ENCODE results near the gene TTC33.
A peak's percentile ranks its signal among the peaks of the same experiment; 100 is the strongest.

TTC33 gene

DNA sequence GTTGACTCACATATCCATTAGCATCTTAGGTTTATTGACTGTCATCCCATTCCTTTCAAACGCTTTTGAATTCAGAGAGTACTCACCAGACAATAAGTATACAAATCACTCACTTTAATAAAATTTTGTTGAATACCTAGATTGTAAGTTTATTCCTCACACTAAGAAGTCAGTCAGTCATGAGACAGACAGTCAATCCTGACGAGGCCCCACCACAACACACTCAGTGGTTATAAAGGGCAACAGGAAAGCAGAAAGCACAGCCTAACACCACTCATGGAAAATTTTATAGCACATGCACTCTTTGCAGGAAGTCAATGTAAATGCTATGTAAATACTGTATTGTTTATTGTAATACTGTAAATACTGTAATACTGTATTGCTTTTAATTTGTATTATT, 252.3 kb downstream of the TTC33 start:
- DNase-seq = peak; percentile 53

DNA sequence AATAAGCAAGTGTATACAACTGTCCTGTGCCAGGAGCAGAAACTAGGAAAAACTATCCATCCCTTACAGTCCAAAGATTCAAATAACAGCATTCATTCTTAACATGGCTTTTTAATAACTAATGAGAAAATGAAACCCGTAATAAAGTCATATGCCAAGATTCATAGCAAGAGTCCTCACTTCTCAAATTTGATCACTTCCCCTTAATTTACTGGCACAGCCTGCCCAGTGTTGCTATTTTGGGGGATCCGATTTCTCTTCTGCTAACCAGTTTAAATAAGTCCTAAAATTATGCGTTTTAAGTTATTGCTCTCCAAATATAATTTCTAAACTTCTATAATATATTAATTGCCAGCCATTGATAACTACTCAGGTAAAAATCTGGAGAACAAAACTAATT, 253.0 kb downstream of the TTC33 start:
- no peak for DNase-seq

DNA sequence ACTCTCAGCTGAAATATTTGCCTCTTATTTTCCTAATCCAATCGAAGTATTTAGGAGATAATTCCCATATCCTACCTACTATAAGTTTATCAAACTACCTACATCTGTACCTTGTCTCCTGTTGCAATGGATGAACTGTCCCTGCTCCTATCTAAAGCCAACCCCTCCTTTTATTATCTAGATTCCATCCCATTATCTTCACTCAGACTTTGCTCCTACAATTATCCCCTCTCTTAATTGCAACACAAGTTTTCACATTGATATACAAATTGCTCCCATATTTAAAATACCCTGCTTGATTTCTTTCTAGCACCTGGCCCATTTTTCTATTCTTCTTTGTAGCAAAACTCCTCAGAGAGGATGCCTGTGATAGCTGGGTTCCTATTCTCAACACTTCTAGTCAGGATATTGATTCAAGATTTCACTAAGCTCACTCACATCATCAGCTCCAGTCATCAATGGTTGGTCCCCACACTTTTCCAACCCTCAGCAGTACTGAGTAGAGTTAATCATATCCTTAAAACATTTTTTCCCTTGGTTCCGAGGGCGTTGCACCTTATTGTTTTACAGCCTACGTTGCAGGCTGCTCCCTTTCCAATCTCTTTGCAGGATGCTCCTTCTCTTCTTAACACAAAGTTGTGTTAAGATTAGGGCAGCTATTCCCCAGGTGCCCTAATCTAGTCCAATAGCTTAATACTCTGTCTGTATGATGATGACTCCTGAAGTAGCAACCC, 253.9 kb downstream of the TTC33 start:
- DNase-seq = no peak

DNA sequence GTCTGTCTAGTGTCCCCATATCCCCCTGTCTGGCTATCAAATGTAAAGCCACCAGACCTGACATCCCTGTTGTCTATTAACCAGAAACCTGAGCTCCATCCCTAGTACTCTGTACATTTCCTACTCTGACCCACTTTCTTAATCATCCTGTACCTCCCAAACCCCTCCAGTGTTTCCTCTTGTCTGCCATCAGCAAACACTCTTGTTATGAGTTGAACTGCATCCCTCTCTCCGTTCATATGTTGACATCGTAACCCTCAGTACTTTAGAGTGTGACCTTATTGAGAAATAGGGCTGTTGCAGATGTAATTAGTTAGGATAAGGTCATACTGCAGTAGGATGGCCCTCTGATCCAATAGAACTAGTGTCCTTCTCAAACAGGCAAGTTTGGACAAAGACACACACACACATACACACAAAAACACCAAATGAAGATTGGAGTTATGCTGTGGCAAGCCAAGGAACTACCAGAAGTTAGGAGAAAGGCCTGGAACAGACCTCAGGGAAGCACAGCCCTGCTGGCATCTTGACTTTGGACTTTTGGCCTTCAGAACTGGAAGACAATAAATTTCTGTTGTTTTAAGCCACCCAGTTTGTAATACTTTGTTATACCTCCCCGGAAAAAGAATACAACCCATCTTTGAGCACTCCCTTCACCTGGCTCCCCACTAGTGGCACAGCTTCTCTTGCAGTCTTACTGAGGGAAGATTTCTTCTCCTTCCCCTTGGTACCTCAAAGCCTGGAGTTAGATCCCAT, 256.1 kb downstream of the TTC33 start:
- DNase-seq = peak; percentile 68

DNA sequence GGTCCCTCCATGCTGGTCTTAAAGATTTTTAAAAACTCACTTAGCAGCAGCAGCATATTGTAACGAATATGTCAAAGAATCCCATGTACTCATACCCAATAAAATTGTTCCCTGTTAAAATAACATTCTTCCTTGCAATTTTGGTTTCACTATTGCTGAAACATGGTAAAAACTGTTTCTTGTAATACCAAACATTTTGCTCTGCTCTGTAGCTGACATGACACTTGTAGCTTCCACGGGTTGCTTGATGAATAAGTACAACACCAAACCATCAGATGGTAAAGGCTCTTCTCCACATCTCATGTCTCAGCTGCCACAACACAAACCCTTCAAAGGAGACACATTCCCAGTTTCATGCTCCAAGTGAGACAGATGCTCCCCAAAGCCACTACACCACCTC, 256.8 kb downstream of the TTC33 start:
- no peak for DNase-seq

DNA sequence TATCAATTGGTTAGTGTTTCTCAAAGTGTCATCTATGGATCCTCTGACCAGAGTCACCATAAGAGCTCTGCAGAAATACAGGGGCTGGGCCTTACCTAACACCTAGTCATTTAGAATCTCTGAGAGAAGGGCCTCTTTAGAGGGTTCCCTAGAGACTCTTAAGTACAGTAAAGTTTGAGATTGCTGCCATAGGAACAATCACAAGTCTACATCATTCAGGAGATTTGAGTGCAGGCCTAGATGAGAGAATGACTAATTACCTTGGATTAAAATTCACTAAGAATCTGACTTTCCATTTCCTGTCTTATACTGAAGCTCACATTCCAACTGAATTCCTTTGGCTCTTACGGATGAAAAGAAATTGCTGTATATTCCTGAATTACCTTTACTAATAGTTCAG, 258.2 kb downstream of the TTC33 start:
- DNase-seq = peak; percentile 68

DNA sequence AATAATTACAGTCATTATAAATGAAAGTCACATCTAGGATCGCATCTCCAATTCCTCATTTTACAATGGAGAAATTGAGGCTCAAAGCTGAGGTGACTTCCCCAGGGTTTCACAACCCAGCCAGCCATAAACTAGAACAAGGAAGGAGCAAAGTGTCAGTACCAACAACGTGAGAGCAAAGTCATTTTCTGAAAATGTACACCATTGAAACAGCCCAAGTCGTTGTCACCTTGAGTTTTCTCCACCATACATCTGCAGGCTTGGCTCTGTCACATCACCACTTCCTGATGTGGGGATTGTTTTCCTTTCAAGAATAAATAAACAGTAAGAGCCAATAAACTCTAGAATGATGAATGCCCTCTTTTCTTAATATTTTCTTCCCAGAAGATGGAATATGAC, 260.5 kb downstream of the TTC33 start:
- DNase-seq = peak; percentile 48

DNA sequence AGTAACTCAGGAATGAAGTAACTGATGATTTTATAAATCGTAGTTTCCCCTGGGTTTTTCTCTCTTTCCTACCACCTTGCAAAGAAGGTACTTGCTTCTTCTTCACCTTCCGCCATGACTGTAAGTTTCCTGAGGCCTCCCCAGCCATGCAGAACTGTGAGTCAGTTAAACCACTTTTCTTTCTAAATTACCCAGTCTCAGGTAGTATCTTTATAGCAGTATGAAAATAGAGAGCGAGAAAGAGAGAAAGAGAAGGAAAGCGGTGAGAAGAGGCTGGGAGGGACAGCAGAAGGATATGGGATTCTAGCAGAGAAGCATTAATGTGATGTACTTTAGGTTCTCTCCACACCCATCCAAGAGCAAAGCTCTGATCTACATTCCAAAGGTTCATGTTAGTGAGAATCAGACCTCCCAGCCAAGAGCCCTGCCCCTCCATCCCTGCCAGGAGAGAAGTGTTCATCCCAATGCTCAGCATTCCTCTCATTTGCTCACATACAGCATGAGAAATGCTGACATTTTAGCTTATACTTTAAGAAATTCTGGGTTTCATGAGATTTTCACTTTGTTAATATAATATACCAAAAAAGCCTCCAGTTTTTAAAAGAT, 261.0 kb downstream of the TTC33 start:
- no peak for DNase-seq

DNA sequence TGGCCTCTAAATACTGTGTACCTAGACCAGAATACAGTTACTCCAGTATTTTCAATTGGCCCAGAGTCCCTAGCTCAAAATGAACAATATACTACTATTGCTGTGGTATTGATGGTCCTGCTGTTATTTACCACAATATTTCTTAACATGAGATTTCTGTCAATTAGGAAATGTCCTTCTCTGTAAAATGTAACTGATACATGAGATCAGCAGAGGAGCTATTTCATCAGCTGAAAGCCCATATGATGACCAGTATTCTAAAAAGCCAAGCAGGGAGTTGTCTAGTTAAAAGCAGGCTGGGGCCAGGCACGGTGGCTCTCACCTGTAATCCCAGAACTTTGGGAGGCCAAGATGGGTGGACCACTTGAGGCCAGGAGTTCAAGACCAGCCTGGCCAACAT, 263.7 kb downstream of the TTC33 start:
- no peak for DNase-seq

DNA sequence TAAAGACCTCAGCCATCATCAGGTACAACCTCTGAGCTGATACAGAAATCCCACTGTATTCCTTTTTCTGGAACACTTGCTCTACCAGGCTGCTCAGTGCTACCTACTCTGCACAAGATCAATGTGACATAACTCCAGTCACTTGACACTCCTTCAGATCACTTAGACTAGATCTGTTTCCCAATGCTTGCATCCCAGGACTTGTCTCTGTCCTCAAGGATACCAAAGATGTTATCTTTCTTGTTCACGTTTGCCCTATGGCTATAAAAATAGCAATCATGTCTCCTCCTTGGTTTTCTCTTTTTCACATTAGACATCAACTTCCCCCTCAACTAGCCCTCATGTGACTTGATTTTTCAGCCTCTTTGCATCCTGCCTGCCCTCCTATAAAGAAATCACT, 264.1 kb downstream of the TTC33 start:
- no peak for DNase-seq

DNA sequence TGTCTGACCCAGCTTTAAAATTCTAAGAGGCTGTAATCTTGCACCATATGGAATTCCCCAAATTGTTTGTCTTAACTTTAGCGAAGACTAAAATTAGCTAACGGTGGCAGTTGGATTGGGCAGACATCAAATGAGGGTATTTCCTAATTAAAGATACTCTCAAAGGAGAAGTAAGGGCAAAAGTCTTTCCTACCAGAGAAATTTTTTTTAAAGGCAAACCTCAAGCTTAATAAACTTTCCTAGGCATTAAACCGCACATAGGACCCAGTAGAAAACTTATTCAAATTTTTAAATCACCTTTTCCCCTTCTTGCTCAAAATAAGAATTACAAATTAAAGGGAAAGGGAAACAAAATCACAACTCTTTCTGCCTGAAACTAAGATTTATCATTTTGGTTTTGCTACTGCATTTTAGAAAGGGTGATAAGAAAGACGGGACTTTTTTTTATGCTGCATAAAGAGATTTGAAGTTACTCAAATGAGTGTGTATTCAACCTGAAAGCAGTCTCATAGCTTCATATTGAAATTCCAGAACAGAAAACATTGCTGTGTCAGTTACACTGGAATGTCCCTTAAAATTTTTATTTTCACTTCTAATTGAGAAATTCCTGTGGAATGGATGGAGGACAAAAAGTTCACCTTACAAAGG, 265.2 kb downstream of the TTC33 start:
- peak; percentile 87 for DNase-seq

DNA sequence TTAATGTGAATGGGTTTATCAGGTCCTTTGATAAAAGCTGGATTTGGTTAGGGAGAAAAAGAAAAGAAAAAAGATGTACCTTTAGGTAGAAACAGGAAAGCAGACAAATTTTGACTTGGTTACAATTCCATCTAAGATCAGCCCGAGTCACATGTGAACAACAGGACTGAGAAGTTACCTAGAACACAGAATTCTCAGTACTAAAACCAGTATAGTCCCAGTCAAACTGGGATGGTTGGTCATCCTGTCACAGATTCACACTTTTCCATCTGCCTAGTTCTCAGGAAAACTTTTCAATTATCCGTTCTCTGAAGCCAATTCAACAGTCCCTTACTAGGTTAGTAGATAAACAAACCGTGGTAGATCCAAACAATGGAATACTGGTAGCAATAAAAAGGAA, 266.3 kb downstream of the TTC33 start:
- peak; percentile 75 for DNase-seq

DNA sequence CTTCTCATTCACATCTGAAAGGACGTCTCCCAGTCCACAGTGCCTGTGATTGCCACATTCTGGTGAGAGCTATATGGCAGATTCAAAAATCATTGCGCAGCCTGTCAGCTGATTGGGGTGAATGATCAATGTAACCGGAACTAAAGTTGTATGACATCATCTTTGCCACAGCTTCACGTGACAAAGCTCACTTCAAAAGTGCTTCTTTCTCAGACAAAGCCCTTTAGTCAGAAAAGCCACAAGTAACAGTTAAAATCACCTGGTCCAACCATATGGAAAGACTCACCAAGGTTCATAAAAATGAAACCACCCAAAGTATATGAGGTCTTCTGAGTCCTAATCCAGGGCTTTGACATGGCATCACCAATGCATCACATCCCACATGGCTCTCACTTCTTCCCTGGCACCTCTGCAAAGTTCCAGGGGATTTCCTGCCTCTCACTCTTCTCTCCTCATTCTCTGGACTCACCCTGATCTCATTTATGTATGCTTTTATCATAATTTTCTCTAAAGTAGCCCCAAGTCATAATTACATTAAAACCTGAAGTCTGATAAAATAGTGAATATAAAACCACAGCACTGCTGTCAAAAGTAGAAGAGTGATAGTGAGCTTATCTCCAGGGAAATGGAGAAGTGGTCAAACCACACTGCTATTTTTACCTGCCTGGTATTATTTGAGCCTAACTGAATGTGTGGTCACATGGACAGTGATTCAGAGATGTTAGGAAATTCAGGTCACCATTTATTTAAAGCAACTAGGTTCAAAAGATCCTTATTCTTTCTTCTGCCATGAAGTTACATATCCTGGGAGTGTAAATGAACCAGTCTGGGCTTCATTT, 269.1 kb downstream of the TTC33 start:
- peak; percentile 96 for DNase-seq

DNA sequence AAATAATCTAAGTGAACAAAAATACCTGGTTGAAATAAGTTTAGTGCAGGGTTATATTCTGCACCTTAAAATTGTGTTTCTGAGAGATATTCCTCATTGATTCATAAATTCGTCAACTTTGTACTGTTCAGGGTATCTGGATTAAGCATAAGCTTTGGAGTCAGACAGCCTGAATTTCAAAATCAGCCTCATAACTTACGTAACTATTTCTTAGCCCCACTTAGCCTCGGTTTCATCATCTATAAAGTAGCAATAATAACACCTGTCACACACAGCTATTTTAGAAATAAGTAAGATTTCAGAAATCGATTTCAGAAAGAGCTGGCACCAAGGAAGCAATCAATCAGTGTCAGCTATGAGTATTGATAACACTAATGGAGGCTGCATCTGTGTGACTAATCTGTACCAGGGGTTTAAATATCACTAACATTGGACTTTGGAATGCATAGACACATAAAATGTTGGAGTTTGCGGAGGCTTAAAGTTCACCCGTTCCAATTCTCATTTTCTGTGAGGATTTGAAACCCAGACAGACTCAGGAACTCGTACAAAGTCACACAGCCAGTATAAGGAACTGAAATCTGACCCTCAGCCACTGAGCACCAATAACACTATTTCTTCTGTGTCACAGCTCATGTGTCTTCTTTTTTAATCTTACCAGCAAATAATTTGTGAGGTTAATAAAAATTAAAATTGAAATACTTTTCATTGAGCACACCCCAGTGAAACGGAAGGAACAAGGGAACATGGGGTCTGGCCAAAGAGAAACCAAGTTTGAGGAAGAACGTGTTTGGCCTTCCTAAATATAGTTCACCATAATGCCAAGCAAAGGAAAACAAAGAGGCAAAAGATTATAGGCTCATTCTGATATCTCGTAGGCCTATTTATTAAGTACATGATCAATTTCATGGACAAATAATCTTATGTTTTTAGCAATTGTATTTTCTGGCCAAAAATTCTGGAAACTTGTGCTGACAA, 270.5 kb downstream of the TTC33 start:
- DNase-seq = no peak

DNA sequence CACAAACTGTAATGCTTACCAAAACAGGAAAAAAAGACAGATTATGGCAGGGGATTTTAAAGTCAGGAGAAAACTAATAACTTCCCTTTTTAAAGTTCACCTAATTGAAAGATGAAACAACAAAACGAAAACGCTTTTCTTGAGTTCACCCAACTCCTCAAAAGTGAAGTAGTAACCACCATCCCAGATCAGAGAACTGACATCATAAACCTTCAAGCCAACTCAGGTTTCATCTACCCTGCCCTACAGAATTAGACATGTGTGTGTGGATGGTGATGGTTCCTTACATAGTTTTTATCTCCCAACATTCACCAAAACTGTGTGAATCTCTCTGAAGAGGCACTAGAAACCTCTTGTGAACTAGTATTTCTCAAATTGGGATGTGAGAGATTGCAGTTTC, 271.3 kb downstream of the TTC33 start:
- peak; percentile 68 for DNase-seq

DNA sequence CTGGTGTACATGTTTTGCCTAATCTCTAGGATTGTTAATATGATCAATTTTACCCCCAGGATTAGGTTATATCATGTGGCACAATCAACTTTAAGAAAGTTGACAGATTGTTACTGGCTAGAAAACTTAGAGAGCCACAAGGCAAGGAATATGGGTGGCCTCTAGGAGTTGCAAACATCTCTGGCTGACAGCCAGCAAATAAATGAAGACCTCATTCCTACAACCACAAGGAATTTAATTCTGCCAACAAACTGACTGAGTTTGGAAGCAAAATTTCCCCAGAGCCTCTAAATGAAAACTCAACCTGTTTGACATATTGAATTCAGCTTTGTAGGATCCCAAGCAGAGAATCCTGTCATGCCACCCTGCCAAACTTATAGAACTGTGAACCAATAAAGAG, 272.4 kb downstream of the TTC33 start:
- no peak for DNase-seq

DNA sequence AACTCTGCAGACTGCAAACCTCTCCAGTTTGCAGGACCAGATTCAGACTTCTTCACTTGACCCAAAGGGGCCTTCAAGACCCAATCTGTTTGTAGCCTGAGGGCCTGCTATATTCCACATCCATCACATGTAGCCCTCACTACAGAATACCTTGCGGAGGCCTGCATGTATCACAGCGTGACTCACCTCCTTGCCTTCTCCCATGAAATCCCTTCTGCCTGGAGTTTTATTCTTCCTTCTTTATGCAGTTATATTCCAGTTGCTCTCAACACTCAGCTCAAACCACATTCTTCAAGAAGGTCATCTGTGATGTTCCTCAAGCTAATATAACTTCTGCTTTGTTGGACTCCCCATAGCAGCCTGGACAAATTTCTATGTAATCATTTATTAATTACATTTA, 274.5 kb downstream of the TTC33 start:
- DNase-seq = peak; percentile 43

DNA sequence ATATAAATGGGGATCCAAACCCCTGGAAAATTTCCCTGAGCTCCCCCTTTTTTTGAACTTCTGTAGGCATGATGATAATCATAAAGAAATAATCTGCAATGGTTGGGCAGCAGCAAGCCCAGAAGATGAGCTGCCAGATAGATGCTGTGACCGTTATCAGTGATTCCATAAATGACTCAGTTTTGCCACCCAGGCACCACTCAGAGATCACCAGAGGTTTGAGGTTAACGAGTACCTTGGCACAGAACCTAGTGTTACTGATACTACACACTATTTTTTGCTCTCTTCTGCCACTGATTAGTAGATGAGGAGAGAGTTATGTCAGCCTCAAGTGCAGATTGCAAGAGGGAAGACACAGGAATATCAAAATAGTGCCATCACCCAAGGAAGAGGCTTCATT, 275.4 kb downstream of the TTC33 start:
- DNase-seq = peak; percentile 97

DNA sequence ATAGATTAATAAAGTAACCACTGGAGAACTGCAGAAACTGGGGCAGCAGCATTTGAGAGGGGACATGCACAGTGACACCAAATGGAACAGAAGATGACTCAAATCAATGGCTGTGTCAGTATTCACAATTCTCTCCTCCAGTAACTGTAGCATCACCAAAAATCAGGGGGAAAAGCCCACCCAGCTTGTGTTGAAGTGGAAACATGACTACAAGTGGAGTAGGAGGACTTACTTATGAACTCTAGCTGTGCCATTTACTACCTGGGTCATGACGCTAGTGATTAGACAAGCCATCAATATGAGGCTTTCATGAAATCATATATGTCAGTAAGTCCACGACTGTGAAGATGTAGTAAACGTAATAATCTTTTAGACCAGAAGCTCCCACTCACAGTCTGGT, 275.8 kb downstream of the TTC33 start:
- DNase-seq = peak; percentile 79

DNA sequence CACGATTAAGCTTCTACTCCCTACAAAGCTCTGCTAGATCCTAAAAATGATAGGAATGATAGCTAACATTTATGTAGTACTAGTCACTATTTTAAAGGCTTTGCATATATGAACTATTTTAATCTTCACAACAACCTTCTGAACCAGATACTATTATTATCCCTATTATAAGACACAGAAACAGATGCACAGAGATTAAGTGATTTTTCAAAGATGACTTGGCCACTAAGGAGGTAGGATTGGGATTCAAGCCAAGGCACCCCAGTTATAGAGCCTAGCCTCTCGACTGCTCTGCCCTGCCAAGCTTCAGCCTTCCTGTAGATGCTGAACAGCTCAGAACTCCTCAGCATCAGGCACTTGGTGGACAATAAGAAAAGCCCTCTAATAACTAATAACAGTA, 277.0 kb downstream of the TTC33 start:
- DNase-seq = no peak

DNA sequence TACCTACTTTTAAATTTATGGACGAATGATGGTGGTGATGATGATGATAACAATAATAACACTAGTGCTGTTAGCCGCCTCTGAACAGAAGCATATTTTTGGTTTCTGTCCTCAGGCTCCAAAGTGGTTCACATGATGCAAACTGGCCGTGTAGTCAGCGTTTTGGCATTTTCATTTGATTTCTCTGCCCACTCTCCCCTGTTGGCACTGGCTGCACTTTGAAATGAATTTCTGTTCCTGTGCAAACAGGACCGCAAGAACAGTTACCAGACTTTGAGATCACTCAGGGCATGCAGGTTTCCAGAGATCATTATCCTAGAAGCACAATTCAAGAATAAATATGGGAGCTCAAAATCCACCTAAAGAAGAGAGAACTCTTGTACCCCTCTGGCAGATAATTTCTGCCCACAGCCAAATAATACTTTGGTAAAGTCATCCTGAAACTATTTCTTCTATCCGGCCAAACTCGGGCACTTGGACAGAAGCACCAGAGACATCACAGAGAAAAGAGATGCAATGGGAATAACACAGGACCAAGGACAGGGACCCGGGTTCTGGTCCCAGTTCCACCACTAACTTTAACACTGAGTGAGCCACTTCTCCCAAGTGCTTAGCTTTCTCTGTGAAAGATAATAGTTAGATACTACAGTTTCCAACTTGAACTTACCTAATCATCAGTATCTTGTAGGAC, 277.8 kb downstream of the TTC33 start:
- DNase-seq = no peak

Measured in activated CD4-positive, alpha-beta T cell treated with anti-CD3 and anti-CD28 coated beads, Interleukin-10, Interleukin-2, amounts not matched to agents 100 ng/mL and 50 ng/mL, durations not matched to agents 16 hours and 8 hours (primary cell).